Gastroesophageal sphincter (tissue), 3 donors: ENCODE measurements around the gene PUSL1.

Experiments
- POLR2A ChIP-seq, 2 donors: fragments of 450-650 bp; IDR thresholded peaks; one replicate each; pipeline ENCODE4 v1.6.1; 2017; ENCODE audit warnings: antibody characterized with exemption in 2 of 2, mild to moderate bottlenecking in 2 of 2, moderate library complexity in 1 of 2
- POLR2AphosphoS5 ChIP-seq: sonication (generic); formaldehyde crosslinking; IDR thresholded peaks from one replicate; pipeline ENCODE4 v1.6.1; 2017; ENCODE audit warnings: antibody characterized with exemption
- TF ChIP-seq, protein P1 (sequence below), 4 experiments: fragments of 200-600 bp in 2 of 4; fragments of 450-650 bp in 2 of 4; sonication (generic) in 1 of 4; IDR thresholded peaks; one replicate each; pipeline ENCODE4 v1.5.1; 2017 to 2019; ENCODE audit warnings: antibody characterized with exemption in 4 of 4, mild to moderate bottlenecking in 2 of 4, moderate library complexity in 2 of 4

DNA sequence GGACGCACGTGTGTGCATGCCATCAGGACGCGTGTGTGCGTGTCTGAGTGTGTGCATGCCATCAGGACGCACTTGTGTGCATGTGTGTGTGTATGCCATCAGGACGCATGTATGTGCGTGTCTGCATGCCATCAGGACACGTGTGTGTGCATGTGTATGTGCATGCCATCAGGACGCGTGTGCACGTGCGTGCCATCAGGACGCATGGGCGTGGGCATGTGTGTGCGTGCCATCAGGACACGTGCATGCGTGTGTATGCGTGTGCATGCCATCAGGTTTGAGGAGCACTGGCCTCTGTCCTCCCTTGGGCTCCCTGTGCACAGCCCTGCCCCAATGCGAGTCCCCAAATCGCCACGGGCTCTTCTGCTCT lies 49.3 kb upstream of the PUSL1 start:
- TF ChIP-seq, protein P1, sequence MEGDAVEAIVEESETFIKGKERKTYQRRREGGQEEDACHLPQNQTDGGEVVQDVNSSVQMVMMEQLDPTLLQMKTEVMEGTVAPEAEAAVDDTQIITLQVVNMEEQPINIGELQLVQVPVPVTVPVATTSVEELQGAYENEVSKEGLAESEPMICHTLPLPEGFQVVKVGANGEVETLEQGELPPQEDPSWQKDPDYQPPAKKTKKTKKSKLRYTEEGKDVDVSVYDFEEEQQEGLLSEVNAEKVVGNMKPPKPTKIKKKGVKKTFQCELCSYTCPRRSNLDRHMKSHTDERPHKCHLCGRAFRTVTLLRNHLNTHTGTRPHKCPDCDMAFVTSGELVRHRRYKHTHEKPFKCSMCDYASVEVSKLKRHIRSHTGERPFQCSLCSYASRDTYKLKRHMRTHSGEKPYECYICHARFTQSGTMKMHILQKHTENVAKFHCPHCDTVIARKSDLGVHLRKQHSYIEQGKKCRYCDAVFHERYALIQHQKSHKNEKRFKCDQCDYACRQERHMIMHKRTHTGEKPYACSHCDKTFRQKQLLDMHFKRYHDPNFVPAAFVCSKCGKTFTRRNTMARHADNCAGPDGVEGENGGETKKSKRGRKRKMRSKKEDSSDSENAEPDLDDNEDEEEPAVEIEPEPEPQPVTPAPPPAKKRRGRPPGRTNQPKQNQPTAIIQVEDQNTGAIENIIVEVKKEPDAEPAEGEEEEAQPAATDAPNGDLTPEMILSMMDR (IDR thresholded peaks at IDR 0.05), result no peak
- TF ChIP-seq POLR2A (IDR thresholded peaks at IDR 0.05) (no peak), POLR2AphosphoS5 (no peak)
